ENCODE measurements around the gene IL1RAPL2.
"Not testable (repeated sequence)": the region's sequence is repeated elsewhere in the genome, so short reads cannot be mapped to it uniquely, and the experiment has no call there.

IL1RAPL2 gene

GRCh38 chrX:105189093-105189492 lies 623.1 kb downstream of the IL1RAPL2 start:
- no peak for DNase-seq

GRCh38 chrX:105190252-105190853 lies 624.4 kb downstream of the IL1RAPL2 start:
- no peak for DNase-seq

- DNase-seq = no peak
Measured at GRCh38 chrX:105191878-105192277, 625.9 kb downstream of the IL1RAPL2 start.

GRCh38 chrX:105209406-105209805 lies 643.4 kb downstream of the IL1RAPL2 start:
- DNase-seq = no peak

GRCh38 chrX:105210258-105210657 lies 644.3 kb downstream of the IL1RAPL2 start:
- DNase-seq = no peak

GRCh38 chrX:105211066-105211575 lies 645.1 kb downstream of the IL1RAPL2 start:
- DNase-seq = no peak

GRCh38 chrX:105219454-105220401 lies 653.7 kb downstream of the IL1RAPL2 start:
- DNase-seq = no peak

- no peak for DNase-seq
Measured at GRCh38 chrX:105220636-105221035, 654.6 kb downstream of the IL1RAPL2 start, which contains the start of gene TEX13A. Gene TEX13A (minus strand): TSS chrX:105220694. CDS start chrX:105220397, 297 bp downstream.

GRCh38 chrX:105221374-105221773 lies 655.4 kb downstream of the IL1RAPL2 start:
- DNase-seq = no peak

GRCh38 chrX:105226499-105226898 lies 660.5 kb downstream of the IL1RAPL2 start:
- DNase-seq = no peak

GRCh38 chrX:105228602-105229001 lies 662.6 kb downstream of the IL1RAPL2 start:
- no peak for DNase-seq

GRCh38 chrX:105229146-105229545 lies 663.1 kb downstream of the IL1RAPL2 start:
- no peak for DNase-seq

- not testable (repeated sequence) for DNase-seq
Measured at GRCh38 chrX:105237407-105237806, 671.4 kb downstream of the IL1RAPL2 start.

GRCh38 chrX:105241056-105241455 lies 675.1 kb downstream of the IL1RAPL2 start:
- DNase-seq = no peak

- DNase-seq = no peak
Measured at GRCh38 chrX:105260291-105261043, 694.5 kb downstream of the IL1RAPL2 start.

GRCh38 chrX:105263171-105263570 lies 697.2 kb downstream of the IL1RAPL2 start:
- DNase-seq = no peak

GRCh38 chrX:105263801-105264200 lies 697.8 kb downstream of the IL1RAPL2 start:
- no peak for DNase-seq

- DNase-seq = no peak
Measured at GRCh38 chrX:105265093-105265492, 699.1 kb downstream of the IL1RAPL2 start.

- DNase-seq = no peak
Measured at GRCh38 chrX:105266456-105266855, 700.5 kb downstream of the IL1RAPL2 start.

GRCh38 chrX:105267167-105267566 lies 701.2 kb downstream of the IL1RAPL2 start:
- DNase-seq = no peak

- DNase-seq = no peak
Measured at GRCh38 chrX:105269386-105269785, 703.4 kb downstream of the IL1RAPL2 start.

GRCh38 chrX:105273326-105273725 lies 707.3 kb downstream of the IL1RAPL2 start:
- no peak for DNase-seq

GRCh38 chrX:105274091-105274490 lies 708.1 kb downstream of the IL1RAPL2 start:
- no peak for DNase-seq

Measured in activated CD8-positive, alpha-beta memory T cell treated with anti-CD3 and anti-CD28 coated beads for 24 hours (primary cell).